Measurements from ENCODE around the gene MSH5. TPM values are rescaled to one million over a fixed set of nuclear protein-coding genes. Genes with fewer than 3 reads are reported as not detected.

Gene MSH5
- total RNA-seq, 1 experiment from 2014 or later = 51.0 TPM

- peak within 1 kb of the TSS; percentile 87 for H3K4me3 Mint-ChIP-seq (ENCODE audit: unreplicated experiment)
- H3K36me3 Mint-ChIP-seq (ENCODE audit: insufficient read depth, unreplicated experiment) = peaks cover 81% of the 10 kb centered on the region
- no peak for DNase-seq
- no peak for TF ChIP-seq CTCF (IDR thresholded peaks at IDR 0.05; ENCODE audit: insufficient read depth in 1 of 2, low read depth in 1 of 2, low read length in 1 of 2, severe bottlenecking in 1 of 2, unreplicated experiment in 1 of 2)
- Histone ChIP-seq H3K36me3 (ENCODE audit: control insufficient read depth, insufficient read depth, low read length) (peaks cover 9% of the 10 kb centered on the region), H3K4me1 (peaks cover 7% of the 10 kb centered on the region; the same call in 1 of the 2 replicates), H3K9me3 (no peaks in the 10 kb centered on the region), H3K4me3 (ENCODE audit: low read depth, low read length) (peak within 1 kb of the TSS; percentile 58), H3K27me3 (replicated peaks; ENCODE audit: control insufficient read depth, insufficient read depth, low read length) (no peaks in the 10 kb centered on the region)
- H3K27ac Mint-ChIP-seq (ENCODE audit: unreplicated experiment) = peak within 1 kb of the TSS; percentile 84
- TSS peak; percentile 23 for BruUV-seq (replicated peaks)
- H3K27me3 Mint-ChIP-seq (ENCODE audit: insufficient read depth, unreplicated experiment) = no peaks in the 10 kb centered on the region
- intact Hi-C loops (cut with micrococcal nuclease; ENCODE audit: unreplicated experiment) = loop anchor here (1.0 kb wide), 5 partner anchors 34 to 101 kb away; no protein-coding TSS in a partner anchor
- ChIA-PET POLR2A (interaction anchor here (0.6 to 2.0 kb wide), 10 partner anchors 10 to 93 kb away, joined by 3 to 59 read pairs (median 4); partner anchors contain the start of genes ABHD16A, HSPA1A, HSPA1L and MSH5), CTCF (interaction anchor here (0.9 to 2.5 kb wide), 13 partner anchors 10 to 182 kb away, joined by 3 to 30 read pairs (median 4); partner anchors contain the start of genes HSPA1B, LSM2, LY6G5C and MSH5)
- no peaks in the 10 kb centered on the region for H3K9me3 Mint-ChIP-seq (ENCODE audit: unreplicated experiment)
- H3K4me1 Mint-ChIP-seq (ENCODE audit: low read depth, unreplicated experiment) = peaks cover 26% of the 10 kb centered on the region
Measured at GRCh38 chr6:31728767-31729514, 10.9 kb upstream of the MSH5 start, which contains the start of gene DDAH2. Gene DDAH2, minus strand, starts transcription at chr6:31729299. Its CDS starts 138 bp downstream, at chr6:31729161.

GRCh38 chr6:31729515-31729978 lies 10.3 kb upstream of the MSH5 start:
- Mint-ChIP-seq H3K27ac (ENCODE audit: unreplicated experiment) (peak overlapping the region; percentile 84), H3K27me3 (ENCODE audit: insufficient read depth, unreplicated experiment) (no peaks in the 10 kb centered on the region), H3K4me1 (ENCODE audit: low read depth, unreplicated experiment) (peaks cover 27% of the 10 kb centered on the region), H3K4me3 (ENCODE audit: unreplicated experiment) (peak overlapping the region; percentile 87), H3K36me3 (ENCODE audit: insufficient read depth, unreplicated experiment) (peaks cover 87% of the 10 kb centered on the region), H3K9me3 (ENCODE audit: unreplicated experiment) (no peaks in the 10 kb centered on the region)
- ChIA-PET POLR2A (interaction anchor here (0.6 to 2.0 kb wide), 13 partner anchors 9 to 133 kb away, joined by 3 to 59 read pairs (median 5); partner anchors contain the start of genes ABHD16A, HSPA1A, HSPA1B and HSPA1L), CTCF (interaction anchor here (0.6 to 2.5 kb wide), 17 partner anchors 10 to 415 kb away, joined by 3 to 30 read pairs (median 4); partner anchors contain the start of genes HSPA1B, LSM2, LY6G5C and MSH5)
- H3K4me3 ChIP-seq (ENCODE audit: low read depth, low read length) = peak overlapping the region; percentile 58
- no peaks in the 10 kb centered on the region for H3K9me3 ChIP-seq
- no TSS peak for BruUV-seq (replicated peaks)
- DNase-seq = peak; percentile 94
- H3K4me1 ChIP-seq = peaks cover 13% of the 10 kb centered on the region
- no peaks in the 10 kb centered on the region for H3K27me3 ChIP-seq (replicated peaks; ENCODE audit: control insufficient read depth, insufficient read depth, low read length)
- TF ChIP-seq CTCF (IDR thresholded peaks at IDR 0.05; ENCODE audit: insufficient read depth in 1 of 2, low read depth in 1 of 2, low read length in 1 of 2, severe bottlenecking in 1 of 2, unreplicated experiment in 1 of 2) = peak; percentile 75 to 89
- intact Hi-C loops (cut with micrococcal nuclease; ENCODE audit: unreplicated experiment) = loop anchor here (1.0 kb wide), 5 partner anchors 34 to 101 kb away; no protein-coding TSS in a partner anchor
- H3K36me3 ChIP-seq (ENCODE audit: control insufficient read depth, insufficient read depth, low read length) = peaks cover 9% of the 10 kb centered on the region

Measured in Caco-2 (cell line).